HEK293 (cell line): ENCODE measurements around the gene TUBG1.

ENCODE experiments used
- BCL11A ChIP-seq: fragments of 450-650 bp; formaldehyde crosslinking; IDR thresholded peaks from 2 replicates; pipeline ENCODE4 v1.5.1; 2016; ENCODE audit warnings: low read depth, missing biosample characterization, missing genetic modification characterization
- EGR2 ChIP-seq: fragments of 450-650 bp; formaldehyde crosslinking; IDR thresholded peaks from 2 replicates; pipeline ENCODE4 v1.5.1; 2016; ENCODE audit warnings: low read depth, missing biosample characterization, missing genetic modification characterization
- FEZF1 ChIP-seq: fragments of 450-650 bp; formaldehyde crosslinking; IDR thresholded peaks from 2 replicates; pipeline ENCODE4 v1.5.1; 2016; ENCODE audit warnings: missing biosample characterization, missing genetic modification characterization
- GLIS1 ChIP-seq: fragments of 450-650 bp; formaldehyde crosslinking; IDR thresholded peaks from 2 replicates; pipeline ENCODE4 v1.5.1; 2016; ENCODE audit warnings: missing biosample characterization, missing genetic modification characterization
- GLIS2 ChIP-seq: fragments of 450-650 bp; formaldehyde crosslinking; IDR thresholded peaks from 2 replicates; pipeline ENCODE4 v1.5.1; 2016; ENCODE audit warnings: missing biosample characterization, missing genetic modification characterization
- SALL2 ChIP-seq: fragments of 450-650 bp; formaldehyde crosslinking; IDR thresholded peaks from 2 replicates; pipeline ENCODE4 v1.5.0; 2017; ENCODE audit warnings: missing biosample characterization, mild to moderate bottlenecking, missing genetic modification characterization, borderline replicate concordance
- SP3 ChIP-seq: fragments of 450-650 bp; formaldehyde crosslinking; IDR thresholded peaks from 2 replicates; pipeline ENCODE4 v1.5.1; 2016; ENCODE audit warnings: missing biosample characterization, missing genetic modification characterization
- SP7 ChIP-seq: fragments of 450-650 bp; formaldehyde crosslinking; IDR thresholded peaks from 2 replicates; pipeline ENCODE4 v1.5.1; 2016; ENCODE audit warnings: missing biosample characterization, missing genetic modification characterization
- WT1 ChIP-seq: fragments of 450-650 bp; formaldehyde crosslinking; IDR thresholded peaks from 2 replicates; pipeline ENCODE4 v1.5.1; 2016; ENCODE audit warnings: missing biosample characterization, missing genetic modification characterization
- ZBTB7A ChIP-seq: fragments of 450-650 bp; formaldehyde crosslinking; IDR thresholded peaks from 2 replicates; pipeline ENCODE4 v1.5.1; 2016; ENCODE audit warnings: low read depth, missing biosample characterization, missing genetic modification characterization
- ZFP37 ChIP-seq: fragments of 450-650 bp; formaldehyde crosslinking; IDR thresholded peaks from 2 replicates; pipeline ENCODE4 v1.5.1; 2016; ENCODE audit warnings: missing biosample characterization, missing genetic modification characterization
- ZIC2 ChIP-seq: fragments of 450-650 bp; formaldehyde crosslinking; IDR thresholded peaks from 2 replicates; pipeline ENCODE4 v1.5.1; 2016; ENCODE audit warnings: missing biosample characterization, missing genetic modification characterization
- ZNF341 ChIP-seq: fragments of 450-650 bp; formaldehyde crosslinking; IDR thresholded peaks from 2 replicates; pipeline ENCODE4; 2016; ENCODE audit warnings: low read depth, missing biosample characterization, missing genetic modification characterization
- ZNF350 ChIP-seq: fragments of 450-650 bp; formaldehyde crosslinking; IDR thresholded peaks from 2 replicates; pipeline ENCODE4 v1.5.0; 2017; ENCODE audit warnings: missing biosample characterization, mild to moderate bottlenecking, missing genetic modification characterization
- ZNF394 ChIP-seq: fragments of 450-650 bp; formaldehyde crosslinking; IDR thresholded peaks from 2 replicates; pipeline ENCODE4 v1.5.1; 2016; ENCODE audit warnings: missing biosample characterization, missing genetic modification characterization, mild to moderate bottlenecking, moderate library complexity, borderline replicate concordance
- ZNF510 ChIP-seq: fragments of 450-650 bp; formaldehyde crosslinking; IDR thresholded peaks from 2 replicates; pipeline ENCODE4 v1.5.1; 2018; ENCODE audit warnings: mild to moderate bottlenecking, missing genetic modification characterization, missing biosample characterization; ENCODE audit not compliant: insufficient replicate concordance
- ZNF600 ChIP-seq: fragments of 450-650 bp; formaldehyde crosslinking; IDR thresholded peaks from 2 replicates; pipeline ENCODE4 v1.5.1; 2016; ENCODE audit warnings: missing biosample characterization, missing genetic modification characterization
- ZNF629 ChIP-seq: fragments of 450-650 bp; formaldehyde crosslinking; IDR thresholded peaks from 2 replicates; pipeline ENCODE4 v1.5.1; 2017; ENCODE audit warnings: missing biosample characterization, missing genetic modification characterization
- ZNF660 ChIP-seq: fragments of 450-650 bp; IDR thresholded peaks from 2 replicates; pipeline ENCODE4 v1.5.1; 2018; ENCODE audit warnings: missing biosample characterization, mild to moderate bottlenecking, missing genetic modification characterization
- ZNF76 ChIP-seq: fragments of 450-650 bp; formaldehyde crosslinking; IDR thresholded peaks from 2 replicates; pipeline ENCODE4; 2016; ENCODE audit warnings: low read depth, missing biosample characterization, missing genetic modification characterization, borderline replicate concordance
- TF ChIP-seq, protein P1 (sequence below): fragments of 450-650 bp; formaldehyde crosslinking; optimal IDR thresholded peaks from 2 replicates; pipeline ENCODE3; 2016; ENCODE audit warnings: missing biosample characterization, mild to moderate bottlenecking, missing genetic modification characterization
- TF ChIP-seq, protein P2 (sequence below): fragments of 450-650 bp; formaldehyde crosslinking; IDR thresholded peaks from 2 replicates; pipeline ENCODE4 v1.5.1; 2016; ENCODE audit warnings: missing biosample characterization, missing genetic modification characterization
- TF ChIP-seq, protein P3 (sequence below): fragments of 450-650 bp; formaldehyde crosslinking; conservative IDR thresholded peaks from 2 replicates; pipeline ENCODE4 v1.5.1; 2016; ENCODE audit warnings: low read depth, missing biosample characterization, missing genetic modification characterization
- TF ChIP-seq, protein P4 (sequence below): fragments of 450-650 bp; formaldehyde crosslinking; IDR thresholded peaks from 2 replicates; pipeline ENCODE4 v1.5.1; 2016; ENCODE audit warnings: missing biosample characterization, missing genetic modification characterization
- TF ChIP-seq, protein P5 (sequence below): fragments of 450-650 bp; formaldehyde crosslinking; IDR thresholded peaks from 2 replicates; pipeline ENCODE4 v1.5.1; 2016; ENCODE audit warnings: missing biosample characterization, missing genetic modification characterization
- TF ChIP-seq, protein P6 (sequence below): fragments of 450-650 bp; formaldehyde crosslinking; IDR thresholded peaks from 2 replicates; pipeline ENCODE4 v1.5.1; 2016; ENCODE audit warnings: missing biosample characterization, missing genetic modification characterization

TUBG1 gene

DNA sequence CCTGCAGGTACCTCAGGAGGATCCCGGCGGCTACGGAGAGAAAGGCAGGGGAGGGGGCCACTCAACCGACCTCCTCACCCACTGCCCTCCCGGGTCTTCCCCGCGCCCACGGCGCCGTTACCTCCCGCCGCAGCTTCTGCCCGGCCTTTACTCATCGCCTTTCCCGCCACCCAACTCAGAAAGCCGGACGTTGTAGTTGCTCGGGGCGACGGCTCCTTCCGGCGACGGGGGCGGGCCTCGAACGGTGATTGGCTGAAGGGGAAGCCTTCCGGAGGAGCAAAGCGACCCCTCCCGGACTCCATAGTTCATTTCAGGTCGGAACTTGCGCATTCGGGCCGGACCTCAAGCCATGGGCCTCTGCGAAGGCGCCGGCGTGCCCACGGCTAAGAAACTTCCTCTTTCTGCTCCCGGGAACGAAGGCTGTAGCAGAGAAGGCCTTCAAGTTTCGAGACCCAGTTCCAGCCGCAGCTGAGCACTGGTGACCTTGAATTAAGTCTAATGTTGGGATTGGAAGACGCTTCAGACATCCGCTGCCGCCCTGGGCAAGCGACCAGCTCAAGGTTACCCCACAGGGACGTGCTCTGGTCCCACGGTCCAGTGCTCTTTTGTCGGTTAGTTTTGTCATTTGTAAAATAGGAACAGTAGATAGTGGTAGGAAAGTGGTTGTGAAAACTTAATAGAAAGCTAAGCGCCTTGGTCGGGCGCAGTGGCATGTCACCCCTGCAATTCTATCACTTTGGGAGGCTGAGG, 31.8 kb upstream of the TUBG1 start, which contains the start of gene PSMC3IP (continued):
- TF ChIP-seq, protein P1, sequence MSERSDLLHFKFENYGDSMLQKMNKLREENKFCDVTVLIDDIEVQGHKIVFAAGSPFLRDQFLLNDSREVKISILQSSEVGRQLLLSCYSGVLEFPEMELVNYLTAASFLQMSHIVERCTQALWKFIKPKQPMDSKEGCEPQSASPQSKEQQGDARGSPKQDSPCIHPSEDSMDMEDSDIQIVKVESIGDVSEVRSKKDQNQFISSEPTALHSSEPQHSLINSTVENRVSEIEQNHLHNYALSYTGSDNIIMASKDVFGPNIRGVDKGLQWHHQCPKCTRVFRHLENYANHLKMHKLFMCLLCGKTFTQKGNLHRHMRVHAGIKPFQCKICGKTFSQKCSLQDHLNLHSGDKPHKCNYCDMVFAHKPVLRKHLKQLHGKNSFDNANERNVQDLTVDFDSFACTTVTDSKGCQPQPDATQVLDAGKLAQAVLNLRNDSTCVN (tag by site-specific recombination): peak; percentile 47
- TF ChIP-seq EGR2 (tag by site-specific recombination) (peak; percentile 67), SP7 (peak; percentile 63; the same call in 1 of the 2 replicates), SP3 (tag by site-specific recombination) (peak; percentile 50), ZNF600 (tag by site-specific recombination) (peak; percentile 99), ZNF341 (tag by site-specific recombination) (peak; percentile 98), GLIS1 (peak; percentile 75), ZNF510 (tag by site-specific recombination) (no peak), ZNF660 (tag by site-specific recombination) (peak; percentile 39; the same call in 1 of the 2 replicates), ZBTB7A (tag by site-specific recombination) (no peak; the same call in 1 of the 2 replicates), ZIC2 (tag by site-specific recombination) (peak; percentile 25; the same call in 1 of the 2 replicates), FEZF1 (no peak), ZFP37 (0 out of 2 replicates have a peak, but pooled peaks have one; percentile 54), BCL11A (tag by site-specific recombination) (peak; percentile 12; the same call in 1 of the 2 replicates), ZNF76 (tag by site-specific recombination) (peak; percentile 49), ZNF350 (tag by site-specific recombination) (no peak), GLIS2 (tag by site-specific recombination) (peak; percentile 85), ZNF394 (tag by site-specific recombination) (0 out of 2 replicates have a peak, but pooled peaks have one; percentile 25), SALL2 (tag by site-specific recombination) (no peak), WT1 (tag by site-specific recombination) (peak; percentile 23; the same call in 1 of the 2 replicates), ZNF629 (tag by site-specific recombination) (peak; percentile 71)
- TF ChIP-seq, protein P2, sequence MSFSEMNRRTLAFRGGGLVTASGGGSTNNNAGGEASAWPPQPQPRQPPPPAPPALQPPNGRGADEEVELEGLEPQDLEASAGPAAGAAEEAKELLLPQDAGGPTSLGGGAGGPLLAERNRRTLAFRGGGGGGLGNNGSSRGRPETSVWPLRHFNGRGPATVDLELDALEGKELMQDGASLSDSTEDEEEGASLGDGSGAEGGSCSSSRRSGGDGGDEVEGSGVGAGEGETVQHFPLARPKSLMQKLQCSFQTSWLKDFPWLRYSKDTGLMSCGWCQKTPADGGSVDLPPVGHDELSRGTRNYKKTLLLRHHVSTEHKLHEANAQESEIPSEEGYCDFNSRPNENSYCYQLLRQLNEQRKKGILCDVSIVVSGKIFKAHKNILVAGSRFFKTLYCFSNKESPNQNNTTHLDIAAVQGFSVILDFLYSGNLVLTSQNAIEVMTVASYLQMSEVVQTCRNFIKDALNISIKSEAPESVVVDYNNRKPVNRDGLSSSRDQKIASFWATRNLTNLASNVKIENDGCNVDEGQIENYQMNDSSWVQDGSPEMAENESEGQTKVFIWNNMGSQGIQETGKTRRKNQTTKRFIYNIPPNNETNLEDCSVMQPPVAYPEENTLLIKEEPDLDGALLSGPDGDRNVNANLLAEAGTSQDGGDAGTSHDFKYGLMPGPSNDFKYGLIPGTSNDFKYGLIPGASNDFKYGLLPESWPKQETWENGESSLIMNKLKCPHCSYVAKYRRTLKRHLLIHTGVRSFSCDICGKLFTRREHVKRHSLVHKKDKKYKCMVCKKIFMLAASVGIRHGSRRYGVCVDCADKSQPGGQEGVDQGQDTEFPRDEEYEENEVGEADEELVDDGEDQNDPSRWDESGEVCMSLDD (tag by site-specific recombination): 0 out of 2 replicates have a peak, but pooled peaks have one; percentile 12
- TF ChIP-seq, protein P3, sequence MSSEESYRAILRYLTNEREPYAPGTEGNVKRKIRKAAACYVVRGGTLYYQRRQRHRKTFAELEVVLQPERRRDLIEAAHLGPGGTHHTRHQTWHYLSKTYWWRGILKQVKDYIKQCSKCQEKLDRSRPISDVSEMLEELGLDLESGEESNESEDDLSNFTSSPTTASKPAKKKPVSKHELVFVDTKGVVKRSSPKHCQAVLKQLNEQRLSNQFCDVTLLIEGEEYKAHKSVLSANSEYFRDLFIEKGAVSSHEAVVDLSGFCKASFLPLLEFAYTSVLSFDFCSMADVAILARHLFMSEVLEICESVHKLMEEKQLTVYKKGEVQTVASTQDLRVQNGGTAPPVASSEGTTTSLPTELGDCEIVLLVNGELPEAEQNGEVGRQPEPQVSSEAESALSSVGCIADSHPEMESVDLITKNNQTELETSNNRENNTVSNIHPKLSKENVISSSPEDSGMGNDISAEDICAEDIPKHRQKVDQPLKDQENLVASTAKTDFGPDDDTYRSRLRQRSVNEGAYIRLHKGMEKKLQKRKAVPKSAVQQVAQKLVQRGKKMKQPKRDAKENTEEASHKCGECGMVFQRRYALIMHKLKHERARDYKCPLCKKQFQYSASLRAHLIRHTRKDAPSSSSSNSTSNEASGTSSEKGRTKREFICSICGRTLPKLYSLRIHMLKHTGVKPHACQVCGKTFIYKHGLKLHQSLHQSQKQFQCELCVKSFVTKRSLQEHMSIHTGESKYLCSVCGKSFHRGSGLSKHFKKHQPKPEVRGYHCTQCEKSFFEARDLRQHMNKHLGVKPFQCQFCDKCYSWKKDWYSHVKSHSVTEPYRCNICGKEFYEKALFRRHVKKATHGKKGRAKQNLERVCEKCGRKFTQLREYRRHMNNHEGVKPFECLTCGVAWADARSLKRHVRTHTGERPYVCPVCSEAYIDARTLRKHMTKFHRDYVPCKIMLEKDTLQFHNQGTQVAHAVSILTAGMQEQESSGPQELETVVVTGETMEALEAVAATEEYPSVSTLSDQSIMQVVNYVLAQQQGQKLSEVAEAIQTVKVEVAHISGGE (tag by site-specific recombination): peak; percentile 79
- TF ChIP-seq, protein P4, sequence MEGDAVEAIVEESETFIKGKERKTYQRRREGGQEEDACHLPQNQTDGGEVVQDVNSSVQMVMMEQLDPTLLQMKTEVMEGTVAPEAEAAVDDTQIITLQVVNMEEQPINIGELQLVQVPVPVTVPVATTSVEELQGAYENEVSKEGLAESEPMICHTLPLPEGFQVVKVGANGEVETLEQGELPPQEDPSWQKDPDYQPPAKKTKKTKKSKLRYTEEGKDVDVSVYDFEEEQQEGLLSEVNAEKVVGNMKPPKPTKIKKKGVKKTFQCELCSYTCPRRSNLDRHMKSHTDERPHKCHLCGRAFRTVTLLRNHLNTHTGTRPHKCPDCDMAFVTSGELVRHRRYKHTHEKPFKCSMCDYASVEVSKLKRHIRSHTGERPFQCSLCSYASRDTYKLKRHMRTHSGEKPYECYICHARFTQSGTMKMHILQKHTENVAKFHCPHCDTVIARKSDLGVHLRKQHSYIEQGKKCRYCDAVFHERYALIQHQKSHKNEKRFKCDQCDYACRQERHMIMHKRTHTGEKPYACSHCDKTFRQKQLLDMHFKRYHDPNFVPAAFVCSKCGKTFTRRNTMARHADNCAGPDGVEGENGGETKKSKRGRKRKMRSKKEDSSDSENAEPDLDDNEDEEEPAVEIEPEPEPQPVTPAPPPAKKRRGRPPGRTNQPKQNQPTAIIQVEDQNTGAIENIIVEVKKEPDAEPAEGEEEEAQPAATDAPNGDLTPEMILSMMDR: peak; percentile 75
- TF ChIP-seq, protein P5, sequence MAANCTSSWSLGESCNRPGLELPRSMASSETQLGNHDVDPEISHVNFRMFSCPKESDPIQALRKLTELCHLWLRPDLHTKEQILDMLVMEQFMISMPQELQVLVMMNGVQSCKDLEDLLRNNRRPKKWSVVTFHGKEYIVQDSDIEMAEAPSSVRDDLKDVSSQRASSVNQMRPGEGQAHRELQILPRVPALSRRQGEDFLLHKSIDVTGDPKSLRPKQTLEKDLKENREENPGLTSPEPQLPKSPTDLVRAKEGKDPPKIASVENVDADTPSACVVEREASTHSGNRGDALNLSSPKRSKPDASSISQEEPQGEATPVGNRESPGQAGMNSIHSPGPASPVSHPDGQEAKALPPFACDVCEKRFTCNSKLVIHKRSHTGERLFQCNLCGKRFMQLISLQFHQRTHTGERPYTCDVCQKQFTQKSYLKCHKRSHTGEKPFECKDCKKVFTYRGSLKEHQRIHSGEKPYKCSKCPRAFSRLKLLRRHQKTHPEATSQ (tag by site-specific recombination): no peak
- TF ChIP-seq, protein P6, sequence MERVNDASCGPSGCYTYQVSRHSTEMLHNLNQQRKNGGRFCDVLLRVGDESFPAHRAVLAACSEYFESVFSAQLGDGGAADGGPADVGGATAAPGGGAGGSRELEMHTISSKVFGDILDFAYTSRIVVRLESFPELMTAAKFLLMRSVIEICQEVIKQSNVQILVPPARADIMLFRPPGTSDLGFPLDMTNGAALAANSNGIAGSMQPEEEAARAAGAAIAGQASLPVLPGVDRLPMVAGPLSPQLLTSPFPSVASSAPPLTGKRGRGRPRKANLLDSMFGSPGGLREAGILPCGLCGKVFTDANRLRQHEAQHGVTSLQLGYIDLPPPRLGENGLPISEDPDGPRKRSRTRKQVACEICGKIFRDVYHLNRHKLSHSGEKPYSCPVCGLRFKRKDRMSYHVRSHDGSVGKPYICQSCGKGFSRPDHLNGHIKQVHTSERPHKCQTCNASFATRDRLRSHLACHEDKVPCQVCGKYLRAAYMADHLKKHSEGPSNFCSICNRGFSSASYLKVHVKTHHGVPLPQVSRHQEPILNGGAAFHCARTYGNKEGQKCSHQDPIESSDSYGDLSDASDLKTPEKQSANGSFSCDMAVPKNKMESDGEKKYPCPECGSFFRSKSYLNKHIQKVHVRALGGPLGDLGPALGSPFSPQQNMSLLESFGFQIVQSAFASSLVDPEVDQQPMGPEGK (tag by site-specific recombination): peak; percentile 30; the same call in 1 of the 2 replicates
